Measurements from ENCODE around the gene FOXL2.

DNA sequence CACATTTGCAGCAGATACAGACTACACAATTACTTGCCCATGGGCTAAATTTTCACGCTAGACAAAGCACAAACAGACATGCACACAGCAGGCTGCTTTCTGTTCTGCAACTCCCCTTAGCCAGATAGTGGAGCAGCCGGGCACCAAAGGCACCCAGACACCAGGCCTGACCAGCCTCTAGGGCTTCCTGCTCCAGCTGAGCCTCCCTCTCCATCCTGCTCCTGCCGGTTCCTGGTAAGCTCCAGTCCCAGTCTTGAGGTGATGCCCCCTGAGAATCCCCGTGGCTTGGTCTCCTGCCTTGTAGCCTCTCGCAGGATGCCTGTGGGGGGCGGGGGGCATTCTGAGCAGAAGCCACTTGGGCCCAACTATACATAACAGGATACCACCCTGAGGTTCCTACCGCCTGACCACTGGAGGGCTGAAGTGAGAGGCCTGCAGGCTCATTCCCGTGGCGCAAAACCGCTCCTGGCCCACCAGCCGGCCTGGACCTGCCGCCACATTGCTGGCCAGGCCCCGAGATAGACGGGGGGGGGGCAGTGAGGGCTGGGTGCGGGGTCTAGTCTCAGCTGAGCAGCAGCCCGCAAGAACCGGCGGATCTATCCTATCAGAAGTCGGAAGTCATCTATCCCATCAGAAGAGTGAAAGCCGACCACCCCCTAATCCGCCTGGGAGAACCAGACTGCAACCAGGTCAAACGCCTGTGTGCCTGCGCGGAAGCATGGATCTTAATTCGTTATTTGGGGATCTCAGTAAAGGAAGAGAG is 3.9 kb downstream of the FOXL2 start:
- TF ChIP-seq POLR2A (IDR thresholded peaks at IDR 0.05; ENCODE audit: low read depth, low read length) (no peak), CTCF (conservative IDR thresholded peaks at IDR 0.05; ENCODE audit: low read depth, low read length) (no peak), CHD1 (IDR thresholded peaks at IDR 0.05; ENCODE audit: low read depth, low read length) (no peak), RFX5 (IDR thresholded peaks at IDR 0.05; ENCODE audit: low read depth, low read length) (no peak), FOS (IDR thresholded peaks at IDR 0.05; ENCODE audit: low read depth, low read length) (no peak), MAFK (IDR thresholded peaks at IDR 0.05; ENCODE audit: low read depth, low read length) (no peak), RAD21 (IDR thresholded peaks at IDR 0.05; ENCODE audit: low read length) (no peak), MXI1 (IDR thresholded peaks at IDR 0.05; ENCODE audit: borderline replicate concordance, low read depth, low read length) (no peak), CEBPB (IDR thresholded peaks at IDR 0.05; ENCODE audit: low read depth, low read length) (no peak), RCOR1 (IDR thresholded peaks at IDR 0.05; ENCODE audit: insufficient replicate concordance, low read length) (no peak), BHLHE40 (IDR thresholded peaks at IDR 0.05; ENCODE audit: low read depth, low read length) (no peak), SMC3 (IDR thresholded peaks at IDR 0.05; ENCODE audit: low read depth, low read length) (no peak)
- TF ChIP-seq, protein P1, sequence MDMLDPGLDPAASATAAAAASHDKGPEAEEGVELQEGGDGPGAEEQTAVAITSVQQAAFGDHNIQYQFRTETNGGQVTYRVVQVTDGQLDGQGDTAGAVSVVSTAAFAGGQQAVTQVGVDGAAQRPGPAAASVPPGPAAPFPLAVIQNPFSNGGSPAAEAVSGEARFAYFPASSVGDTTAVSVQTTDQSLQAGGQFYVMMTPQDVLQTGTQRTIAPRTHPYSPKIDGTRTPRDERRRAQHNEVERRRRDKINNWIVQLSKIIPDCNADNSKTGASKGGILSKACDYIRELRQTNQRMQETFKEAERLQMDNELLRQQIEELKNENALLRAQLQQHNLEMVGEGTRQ (IDR thresholded peaks at IDR 0.05; ENCODE audit: low read depth, low read length) = no peak
- TF ChIP-seq, protein P2, sequence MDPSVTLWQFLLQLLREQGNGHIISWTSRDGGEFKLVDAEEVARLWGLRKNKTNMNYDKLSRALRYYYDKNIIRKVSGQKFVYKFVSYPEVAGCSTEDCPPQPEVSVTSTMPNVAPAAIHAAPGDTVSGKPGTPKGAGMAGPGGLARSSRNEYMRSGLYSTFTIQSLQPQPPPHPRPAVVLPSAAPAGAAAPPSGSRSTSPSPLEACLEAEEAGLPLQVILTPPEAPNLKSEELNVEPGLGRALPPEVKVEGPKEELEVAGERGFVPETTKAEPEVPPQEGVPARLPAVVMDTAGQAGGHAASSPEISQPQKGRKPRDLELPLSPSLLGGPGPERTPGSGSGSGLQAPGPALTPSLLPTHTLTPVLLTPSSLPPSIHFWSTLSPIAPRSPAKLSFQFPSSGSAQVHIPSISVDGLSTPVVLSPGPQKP (IDR thresholded peaks at IDR 0.05; ENCODE audit: borderline replicate concordance, low read depth, low read length) = no peak
